GM12878 (cell line): ENCODE results near the gene PURA. TPM values are rescaled to one million over a fixed set of nuclear protein-coding genes. Genes with fewer than 3 reads are reported as not detected.

Source experiments
- ATAC-seq: fragments of 200-7000 bp; cut with Tn5 transposase; 3 replicates; pipeline ENCODE4 v1.9.1; 2020; ENCODE audit warnings: mild to moderate bottlenecking, moderate library complexity
- BruUV-seq: library from RNA; stranded (reverse); fragments of 400-500 nt; replicated peaks from 2 replicates; lab custom pipeline; 2021; lab: Mats Ljungman, UMichigan
- CTCF ChIA-PET: fragments of 300-600 bp; sonication (Branson Sonifier 250); formaldehyde crosslinking; extraction: SDS; loops from one replicate; lab custom pipeline; 2021; ENCODE audit warnings: inconsistent platforms; lab: Yijun Ruan, JAX
- POLR2A ChIA-PET: fragments of 350-600 bp; formaldehyde crosslinking; extraction: SDS; loops from one replicate; lab custom pipeline; 2021; ENCODE audit warnings: inconsistent platforms; lab: Charles Lee
- RAD21 ChIA-PET: fragments of 300-600 bp; sonication (Branson Sonifier 250); formaldehyde crosslinking; loops from one replicate; lab custom pipeline; 2023; ENCODE audit warnings: antibody characterized with exemption; ENCODE audit not compliant: unreplicated experiment; lab: Charles Lee
- SMC1A ChIA-PET: fragments of 300-600 bp; sonication (Branson Sonifier 250); formaldehyde crosslinking; loops from one replicate; lab custom pipeline; 2023; ENCODE audit not compliant: unreplicated experiment, uncharacterized antibody; lab: Charles Lee
- DNase-seq: peaks from one replicate; pipeline ENCODE4 v3.0.0-alpha.2; 2011; ENCODE audit warnings: low read depth, low spot score
- FAIRE-seq: peaks from 3 replicates; lab custom pipeline; 2011; peaks lifted over from hg19 to GRCh38; lab: Jason Lieb, UNC
- H2AFZ ChIP-seq: 2 replicates; pipeline ENCODE4 v1.6.0; 2011; ENCODE audit warnings: low read depth, low read length, control low read depth; ENCODE audit not compliant: control insufficient read depth
- H3K27ac ChIP-seq: 2 replicates; pipeline ENCODE4 v1.5.1; 2011; ENCODE audit warnings: control low read depth; ENCODE audit not compliant: control insufficient read depth, insufficient read depth
- H3K27me3 ChIP-seq, 2 experiments: replicated peaks in 1 of 2; 2 replicates each; pipeline versions ENCODE4 v1.6.0 to v1.6.1; 2011; ENCODE audit warnings: low read length in 1 of 2; ENCODE audit not compliant: control insufficient read depth in 2 of 2, insufficient read depth in 2 of 2
- H3K36me3 ChIP-seq, 2 experiments: 2 replicates each; pipeline ENCODE4 v1.5.1; 2011; ENCODE audit warnings: low read length in 1 of 2; ENCODE audit not compliant: control insufficient read depth in 2 of 2, insufficient read depth in 2 of 2
- H3K4me1 ChIP-seq: 2 replicates; pipeline ENCODE4 v1.6.1; 2011; ENCODE audit warnings: mild to moderate bottlenecking, low read length, moderate library complexity, mixed read lengths; ENCODE audit not compliant: control insufficient read depth, insufficient read depth
- H3K4me2 ChIP-seq: 2 replicates; pipeline ENCODE4 v1.6.0; 2011; ENCODE audit warnings: control low read depth; ENCODE audit not compliant: control insufficient read depth, insufficient read depth
- H3K4me3 ChIP-seq: fragments of 200-600 bp; sonication (generic); 2 replicates; pipeline ENCODE4 v1.5.1; 2016
- H3K79me2 ChIP-seq: 2 replicates; pipeline ENCODE4 v1.6.0; 2011; ENCODE audit warnings: low read length; ENCODE audit not compliant: control insufficient read depth, insufficient read depth
- H3K9ac ChIP-seq: 2 replicates; pipeline ENCODE4 v1.8.0; 2011; ENCODE audit warnings: low read length, control low read depth, mixed read lengths; ENCODE audit not compliant: control insufficient read depth, insufficient read depth
- H3K9me3 ChIP-seq: replicated peaks from 3 replicates; pipeline ENCODE4 v1.5.1; 2011; ENCODE audit warnings: mild to moderate bottlenecking, low read length; ENCODE audit not compliant: control insufficient read depth, insufficient read depth
- H4K20me1 ChIP-seq: 2 replicates; pipeline ENCODE4 v1.6.0; 2011; ENCODE audit not compliant: control insufficient read depth, insufficient read depth
- CHD1 ChIP-seq: IDR thresholded peaks from 2 replicates; pipeline ENCODE4 v1.6.1; 2012; ENCODE audit warnings: low read depth, low read length, improper control_type of control experiment
- CHD2 ChIP-seq: IDR thresholded peaks from 2 replicates; pipeline ENCODE4 v1.6.1; 2011; ENCODE audit warnings: low read depth, low read length, improper control_type of control experiment, borderline replicate concordance
- CHD4 ChIP-seq: fragments of 200-600 bp; sonication (generic); IDR thresholded peaks from 2 replicates; pipeline ENCODE4 v1.6.1; 2016; ENCODE audit warnings: mild to moderate bottlenecking
- FOXK2 ChIP-seq: fragments of 450-650 bp; IDR thresholded peaks from 2 replicates; pipeline ENCODE4 v1.6.1; 2017; ENCODE audit warnings: mild to moderate bottlenecking, moderate library complexity
- GABPA ChIP-seq: IDR thresholded peaks from 2 replicates; pipeline ENCODE4 v1.6.1; 2014; ENCODE audit warnings: antibody characterized with exemption, low read depth, mild to moderate bottlenecking, inconsistent platforms
- LARP7 ChIP-seq: fragments of 450-650 bp; IDR thresholded peaks from 2 replicates; pipeline ENCODE4 v1.6.1; 2017; ENCODE audit warnings: mild to moderate bottlenecking
- NR2C2 ChIP-seq: IDR thresholded peaks from 2 replicates; pipeline ENCODE4 v1.6.1; 2011; ENCODE audit warnings: borderline replicate concordance, low read depth; ENCODE audit not compliant: control insufficient read depth, insufficient read length
- RELA ChIP-seq: fragments of 450-650 bp; IDR thresholded peaks from 2 replicates; pipeline ENCODE4 v1.8.0; 2014; ENCODE audit warnings: borderline replicate concordance; ENCODE audit not compliant: partially characterized antibody
- RELB ChIP-seq: fragments of 450-650 bp; IDR thresholded peaks from 2 replicates; pipeline ENCODE4 v1.6.1; 2017; ENCODE audit warnings: low read depth, mild to moderate bottlenecking, moderate library complexity
- SIN3A ChIP-seq: IDR thresholded peaks from 2 replicates; pipeline ENCODE4 v1.6.1; 2012; ENCODE audit warnings: low read depth, low read length, improper control_type of control experiment
- SMAD5 ChIP-seq: IDR thresholded peaks from 2 replicates; pipeline ENCODE4 v1.6.1; 2016; ENCODE audit warnings: antibody characterized with exemption, low read depth
- SRF ChIP-seq, 2 experiments: IDR thresholded peaks; 2 replicates each; pipeline ENCODE4 v1.6.1; 2011; ENCODE audit warnings: low read depth in 2 of 2, low read length in 2 of 2, mild to moderate bottlenecking in 1 of 2, moderate library complexity in 1 of 2
- ZNF207 ChIP-seq: fragments of 450-650 bp; IDR thresholded peaks from 2 replicates; pipeline ENCODE4 v1.6.1; 2014; ENCODE audit warnings: antibody characterized with exemption, mild to moderate bottlenecking, borderline replicate concordance
- ZNF24 ChIP-seq: fragments of 450-650 bp; IDR thresholded peaks from 2 replicates; pipeline ENCODE4 v1.6.1; 2017; ENCODE audit warnings: antibody characterized with exemption, mild to moderate bottlenecking
- ZNF622 ChIP-seq: fragments of 450-650 bp; IDR thresholded peaks from 2 replicates; pipeline ENCODE4 v1.6.1; 2017; ENCODE audit warnings: mild to moderate bottlenecking, inconsistent platforms
- WGBS: methylation state at CpG from one replicate; pipeline ENCODE4 v1.1.6; 2016; ENCODE audit warnings: low lambda C conversion rate; ENCODE audit not compliant: insufficient replicate concordance, insufficient coverage; ENCODE audit errors: missing lambda C conversion rate; 5-methylcytosine and 5-hydroxymethylcytosine counted together
- in situ Hi-C: fragments of 300-500 bp; cut with MboI; formaldehyde crosslinking; loops from 9 replicates; pipeline ENCODE4 v1.14.3; 2018; ENCODE audit warnings: mixed read lengths
- intact Hi-C: fragments of 100-400 bp; cut with micrococcal nuclease; formaldehyde crosslinking; loops from one replicate; pipeline ENCODE4 v1.14.2; 2022; ENCODE audit not compliant: unreplicated experiment
- polyA plus RNA-seq, 11 experiments: library from polyadenylated mRNA; depleted of rRNA in 4 of 11; unstranded in 6 of 11; stranded (reverse) in 5 of 11; fragments of >200 nt; fragmentation: Nextera tagmentation in 4 of 11; fragmentation: Illumina TruSeq in 1 of 11; extraction: Ambion mirVana in 4 of 11; extraction: Trizol in 1 of 11; gene quantifications; 1 replicate in 1 of 11; 2 replicates in 10 of 11; pipeline versions ENCODE4 v1.2.1 to v1.2.3, GENCODE V29; 2011 to 2016; ENCODE audit warnings: inconsistent platforms in 2 of 11, missing spikeins in 2 of 11, low read depth in 1 of 11
- total RNA-seq, 4 experiments: library from RNA; depleted of rRNA in 3 of 4; stranded (reverse); fragments of >200 nt in 3 of 4; fragmentation: Illumina TruSeq in 1 of 4; extraction: Trizol in 1 of 4; gene quantifications; 2 replicates each; pipeline versions ENCODE4 v1.2.1 to v1.2.3, GENCODE V29; 2013 to 2021
- TF ChIP-seq, protein P1 (sequence below): IDR thresholded peaks from 2 replicates; pipeline ENCODE4 v1.6.1; 2012; ENCODE audit warnings: mild to moderate bottlenecking, low read depth, low read length

The PURA gene
- total and polyA plus RNA-seq, 10 of the 15 experiments (the other 5 are each of a cell fraction or from before 2014, with no cell fraction given): 3.3 to 11.8 (median 5.8) TPM

DNA sequence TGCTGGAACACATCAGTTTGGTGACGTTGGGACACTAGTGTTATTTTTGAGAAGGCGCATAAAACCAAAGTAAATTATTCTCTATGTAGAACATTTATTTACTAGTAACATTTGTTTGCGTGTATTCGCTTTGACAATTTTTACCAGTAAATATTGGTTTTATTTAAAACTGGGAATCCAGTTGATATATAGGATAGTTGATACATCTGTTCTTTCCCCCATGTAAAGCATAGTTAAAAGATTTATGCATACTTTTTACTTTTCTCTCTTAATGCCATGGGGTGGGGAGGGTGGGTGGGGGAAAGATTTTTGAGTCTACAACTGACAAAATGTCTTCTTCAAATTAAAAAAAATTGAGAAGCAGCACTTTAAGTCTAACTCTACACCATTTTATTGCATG, 11.7 kb downstream of the PURA start, which contains the start of gene IGIP:
IGIP (plus strand) TSS at position 301 of the 400 bp plus-strand sequence. CDS start 2,540 bp downstream, outside the sequence.
- BruUV-seq: no TSS peak
- ChIA-PET POLR2A (no interaction called here), RAD21 (no interaction called here)
- Histone ChIP-seq H3K79me2 (peaks cover 3% of the 10 kb centered on the region), H3K4me1 (peaks cover 4% of the 10 kb centered on the region), H3K27ac (no peak within 1 kb of the TSS), H3K27me3 (no peaks in the 10 kb centered on the region), H3K9me3 (no peaks in the 10 kb centered on the region), H3K4me2 (no peak within 1 kb of the TSS)
- WGBS: 100% methylated on average over 4 of the region's 4 CpGs
- no peak for TF ChIP-seq RELB
- no peak for TF ChIP-seq CHD1
- no peak for TF ChIP-seq SMAD5
- no peak for TF ChIP-seq CHD4
- TF ChIP-seq LARP7: no peak
- TF ChIP-seq GABPA: no peak
- TF ChIP-seq, protein P1, sequence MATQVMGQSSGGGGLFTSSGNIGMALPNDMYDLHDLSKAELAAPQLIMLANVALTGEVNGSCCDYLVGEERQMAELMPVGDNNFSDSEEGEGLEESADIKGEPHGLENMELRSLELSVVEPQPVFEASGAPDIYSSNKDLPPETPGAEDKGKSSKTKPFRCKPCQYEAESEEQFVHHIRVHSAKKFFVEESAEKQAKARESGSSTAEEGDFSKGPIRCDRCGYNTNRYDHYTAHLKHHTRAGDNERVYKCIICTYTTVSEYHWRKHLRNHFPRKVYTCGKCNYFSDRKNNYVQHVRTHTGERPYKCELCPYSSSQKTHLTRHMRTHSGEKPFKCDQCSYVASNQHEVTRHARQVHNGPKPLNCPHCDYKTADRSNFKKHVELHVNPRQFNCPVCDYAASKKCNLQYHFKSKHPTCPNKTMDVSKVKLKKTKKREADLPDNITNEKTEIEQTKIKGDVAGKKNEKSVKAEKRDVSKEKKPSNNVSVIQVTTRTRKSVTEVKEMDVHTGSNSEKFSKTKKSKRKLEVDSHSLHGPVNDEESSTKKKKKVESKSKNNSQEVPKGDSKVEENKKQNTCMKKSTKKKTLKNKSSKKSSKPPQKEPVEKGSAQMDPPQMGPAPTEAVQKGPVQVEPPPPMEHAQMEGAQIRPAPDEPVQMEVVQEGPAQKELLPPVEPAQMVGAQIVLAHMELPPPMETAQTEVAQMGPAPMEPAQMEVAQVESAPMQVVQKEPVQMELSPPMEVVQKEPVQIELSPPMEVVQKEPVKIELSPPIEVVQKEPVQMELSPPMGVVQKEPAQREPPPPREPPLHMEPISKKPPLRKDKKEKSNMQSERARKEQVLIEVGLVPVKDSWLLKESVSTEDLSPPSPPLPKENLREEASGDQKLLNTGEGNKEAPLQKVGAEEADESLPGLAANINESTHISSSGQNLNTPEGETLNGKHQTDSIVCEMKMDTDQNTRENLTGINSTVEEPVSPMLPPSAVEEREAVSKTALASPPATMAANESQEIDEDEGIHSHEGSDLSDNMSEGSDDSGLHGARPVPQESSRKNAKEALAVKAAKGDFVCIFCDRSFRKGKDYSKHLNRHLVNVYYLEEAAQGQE: no peak
- TF ChIP-seq RELA: no peak
- no peak for TF ChIP-seq SIN3A
- no peak for TF ChIP-seq CHD2
- no peak for TF ChIP-seq FOXK2
- no peak for TF ChIP-seq ZNF207
- TF ChIP-seq ZNF24: no peak
- TF ChIP-seq NR2C2: no peak
- TF ChIP-seq ZNF622: no peak
- no peak for TF ChIP-seq SRF (IDR thresholded peaks at IDR 0.05; ENCODE audit: low read depth in 2 of 2, low read length in 2 of 2)
- TF ChIP-seq, all 136 proteins: peak for 0
- Histone ChIP-seq H4K20me1 (no peaks in the 10 kb centered on the region), H2AFZ (no peak within 1 kb of the TSS), H3K36me3 (no peaks in the 10 kb centered on the region), H3K9ac (no peak within 1 kb of the TSS), H3K4me3 (no peak within 1 kb of the TSS)
- intact Hi-C loops (no loop called here), in situ Hi-C loops (no loop called here)
- ChIA-PET SMC1A (interaction anchor here (0.8 to 1.4 kb wide), 2 partner anchors 11 to 51 kb away, joined by 3 to 4 read pairs; no protein-coding TSS in a partner anchor), CTCF (interaction anchor here (1.0 to 6.4 kb wide), 4 partner anchors 7 to 71 kb away, joined by 3 to 70 read pairs (median 3); no protein-coding TSS in a partner anchor)
- FAIRE-seq (no peak), ATAC-seq (no peak), DNase-seq (no peak)
